PC-3 (cell line): ENCODE results near the gene CHKA. TPM values are rescaled to one million over a fixed set of nuclear protein-coding genes. Genes with fewer than 3 reads are reported as not detected.

Experiments
- ATAC-seq: fragments of 200-7000 bp; cut with Tn5 transposase; 2 replicates; pipeline ENCODE4 v1.9.1; 2020; ENCODE audit warnings: mild to moderate bottlenecking, moderate library complexity
- BruUV-seq: library from RNA; stranded (reverse); fragments of 400-500 nt; replicated peaks from 2 replicates; lab custom pipeline; 2021; lab: Mats Ljungman, UMichigan
- CTCF ChIA-PET: fragments of 300-600 bp; sonication (Branson Sonifier 250); formaldehyde crosslinking; loops from one replicate; lab custom pipeline; 2022; ENCODE audit warnings: antibody characterized with exemption; lab: Charles Lee
- POLR2A ChIA-PET: fragments of 300-600 bp; sonication (Branson Sonifier 250); formaldehyde crosslinking; loops from one replicate; lab custom pipeline; 2022; ENCODE audit warnings: antibody characterized with exemption; ENCODE audit not compliant: unreplicated experiment; lab: Charles Lee
- DNase-seq: peaks from one replicate; pipeline ENCODE4 v3.0.0-alpha.2; 2015
- H2AFZ ChIP-seq: fragments of 300-600 bp; sonication (generic); 2 replicates; pipeline ENCODE4 v1.6.0; 2016; ENCODE audit warnings: antibody characterized with exemption, low read length
- H3F3A ChIP-seq: fragments of 300-600 bp; sonication (generic); one replicate; pipeline ENCODE4 v1.6.0; 2017; ENCODE audit warnings: antibody characterized with exemption, low read length, control low read depth, mild to moderate bottlenecking; ENCODE audit not compliant: unreplicated experiment
- H3K27ac ChIP-seq: fragments of 300-600 bp; sonication (generic); 2 replicates; pipeline ENCODE4 v1.5.1; 2016; ENCODE audit warnings: mild to moderate bottlenecking, low read length
- H3K27me3 ChIP-seq: fragments of 300-600 bp; sonication (generic); 2 replicates; pipeline ENCODE4 v1.6.1; 2016; ENCODE audit warnings: low read length, mixed read lengths
- H3K36me3 ChIP-seq: fragments of 300-600 bp; sonication (generic); 2 replicates; pipeline ENCODE4 v1.6.1; 2016; ENCODE audit warnings: low read depth, mixed run types, low read length, mixed read lengths
- H3K4me1 ChIP-seq: fragments of 300-600 bp; sonication (generic); 2 replicates; pipeline ENCODE4 v1.5.1; 2016; ENCODE audit warnings: low read length; ENCODE audit not compliant: insufficient read depth
- H3K4me2 ChIP-seq: fragments of 300-600 bp; sonication (generic); 2 replicates; pipeline ENCODE4 v1.6.0; 2016; ENCODE audit warnings: low read length
- H3K4me3 ChIP-seq: fragments of 300-600 bp; sonication (generic); 2 replicates; pipeline ENCODE4 v1.5.1; 2016; ENCODE audit warnings: mild to moderate bottlenecking, low read length, mixed read lengths
- H3K79me2 ChIP-seq: fragments of 300-600 bp; sonication (generic); 2 replicates; pipeline ENCODE4 v1.6.1; 2017; ENCODE audit warnings: low read length, mixed read lengths
- H3K9ac ChIP-seq: fragments of 300-600 bp; sonication (generic); 2 replicates; pipeline ENCODE4 v1.6.0; 2016; ENCODE audit warnings: mild to moderate bottlenecking, low read length
- H3K9me2 ChIP-seq: fragments of 300-600 bp; sonication (generic); replicated peaks from 2 replicates; pipeline ENCODE4 v1.6.1; 2016; ENCODE audit warnings: mixed run types, low read length, mixed read lengths
- H3K9me3 ChIP-seq: fragments of 300-600 bp; sonication (generic); 2 replicates; pipeline ENCODE4 v1.6.1; 2016; ENCODE audit warnings: low read length, mixed read lengths
- H4K20me1 ChIP-seq: fragments of 300-600 bp; sonication (generic); 2 replicates; pipeline ENCODE4 v1.6.1; 2016; ENCODE audit warnings: low read length, mixed read lengths
- EZH2 ChIP-seq: fragments of 300-600 bp; sonication (generic); IDR thresholded peaks from one replicate; pipeline ENCODE4 v1.6.1; 2017; ENCODE audit warnings: antibody characterized with exemption, mild to moderate bottlenecking, low read length; ENCODE audit not compliant: unreplicated experiment
- EZH2phosphoT487 ChIP-seq: fragments of 300-600 bp; sonication (generic); IDR thresholded peaks from 2 replicates; pipeline ENCODE4 v1.6.1; 2018; ENCODE audit warnings: mild to moderate bottlenecking, antibody characterized with exemption, low read length, borderline replicate concordance
- intact Hi-C: fragments of 100-400 bp; cut with micrococcal nuclease; formaldehyde crosslinking; loops from 2 replicates; pipeline ENCODE4 v1.9.0; 2023
- total RNA-seq: library from RNA; depleted of rRNA; stranded (reverse); fragments of >200 nt; gene quantifications from 2 replicates; pipeline ENCODE4 v1.2.3, GENCODE V29; 2014
- TF ChIP-seq, protein P1 (sequence below): fragments of 300-600 bp; sonication (generic); conservative IDR thresholded peaks from 2 replicates; pipeline ENCODE4 v1.5.1; 2017; ENCODE audit warnings: antibody characterized with exemption, low read depth, mild to moderate bottlenecking, low read length

CHKA gene
- total RNA-seq, 1 experiment from 2014 or later, result 57.5 TPM

DNA sequence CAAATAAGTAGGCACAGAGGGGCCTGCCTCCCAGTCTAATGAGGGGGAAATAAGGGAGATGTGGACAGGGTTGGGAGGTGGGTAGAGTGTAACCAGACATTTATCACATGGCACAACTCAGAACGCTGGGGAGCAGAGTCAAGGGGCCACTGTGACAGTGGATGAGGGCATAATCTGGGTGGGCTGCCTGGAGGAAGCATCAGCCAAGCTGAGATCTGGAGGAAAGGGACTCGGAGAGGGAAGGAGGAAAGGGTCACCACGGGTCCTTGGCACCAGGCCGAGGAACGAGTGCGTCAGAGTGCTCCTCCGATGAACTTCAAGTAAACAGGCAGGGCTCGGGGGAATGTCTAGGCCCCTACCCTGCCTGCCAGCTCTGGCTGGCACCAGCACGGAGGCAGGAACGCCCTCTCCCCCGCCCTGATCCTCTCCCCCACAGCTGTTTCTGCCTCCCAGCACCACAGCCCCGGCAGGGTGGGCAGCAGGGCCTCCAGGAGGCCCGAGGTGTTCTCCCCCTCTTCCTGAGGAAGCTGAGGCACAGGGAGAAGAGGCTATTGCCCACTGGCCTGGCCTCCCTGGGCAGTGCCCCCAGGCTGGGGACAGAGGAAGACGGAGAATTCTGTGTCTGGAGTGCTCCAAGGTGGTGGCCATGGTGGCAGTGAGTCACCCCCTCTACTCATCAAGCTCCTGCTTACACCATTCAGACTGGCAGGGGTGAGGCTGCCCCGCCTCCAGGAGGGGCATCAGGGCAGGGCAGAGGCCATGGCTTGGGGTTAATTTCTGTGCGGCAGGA, 106.8 kb downstream of the CHKA start:
- ATAC-seq (peak; percentile 59), DNase-seq (peak; percentile 97)
- Histone ChIP-seq H3K9me2 (no peaks in the 10 kb centered on the region), H3K36me3 (no peaks in the 10 kb centered on the region), H3K4me2 (peak overlapping the region; percentile 85), H3K27ac (peak overlapping the region; percentile 96), H3K9me3 (no peaks in the 10 kb centered on the region), H2AFZ (peak overlapping the region; percentile 66), H3K79me2 (peaks cover 24% of the 10 kb centered on the region), H4K20me1 (no peaks in the 10 kb centered on the region), H3K4me1 (peaks cover 69% of the 10 kb centered on the region), H3K4me3 (peak overlapping the region; percentile 50), H3K9ac (peak overlapping the region; percentile 82), H3F3A (peaks cover 9% of the 10 kb centered on the region), H3K27me3 (no peaks in the 10 kb centered on the region)
- TF ChIP-seq EZH2phosphoT487, result no peak
- TF ChIP-seq EZH2, result no peak
- TF ChIP-seq, protein P1, sequence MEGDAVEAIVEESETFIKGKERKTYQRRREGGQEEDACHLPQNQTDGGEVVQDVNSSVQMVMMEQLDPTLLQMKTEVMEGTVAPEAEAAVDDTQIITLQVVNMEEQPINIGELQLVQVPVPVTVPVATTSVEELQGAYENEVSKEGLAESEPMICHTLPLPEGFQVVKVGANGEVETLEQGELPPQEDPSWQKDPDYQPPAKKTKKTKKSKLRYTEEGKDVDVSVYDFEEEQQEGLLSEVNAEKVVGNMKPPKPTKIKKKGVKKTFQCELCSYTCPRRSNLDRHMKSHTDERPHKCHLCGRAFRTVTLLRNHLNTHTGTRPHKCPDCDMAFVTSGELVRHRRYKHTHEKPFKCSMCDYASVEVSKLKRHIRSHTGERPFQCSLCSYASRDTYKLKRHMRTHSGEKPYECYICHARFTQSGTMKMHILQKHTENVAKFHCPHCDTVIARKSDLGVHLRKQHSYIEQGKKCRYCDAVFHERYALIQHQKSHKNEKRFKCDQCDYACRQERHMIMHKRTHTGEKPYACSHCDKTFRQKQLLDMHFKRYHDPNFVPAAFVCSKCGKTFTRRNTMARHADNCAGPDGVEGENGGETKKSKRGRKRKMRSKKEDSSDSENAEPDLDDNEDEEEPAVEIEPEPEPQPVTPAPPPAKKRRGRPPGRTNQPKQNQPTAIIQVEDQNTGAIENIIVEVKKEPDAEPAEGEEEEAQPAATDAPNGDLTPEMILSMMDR, result no peak
- BruUV-seq, result TSS peak; percentile 10
- intact Hi-C loops, result loop anchor here (10.0 kb wide), 1 partner anchor 200 kb away; the partner anchor contains the start of gene KMT5B
- CTCF ChIA-PET, result interaction anchor here (1.2 kb wide), 1 partner anchor 59 kb away, joined by 5 read pairs; no protein-coding TSS in a partner anchor
- POLR2A ChIA-PET, result interaction anchor here (0.6 to 0.7 kb wide), 2 partner anchors 26 to 1076 kb away, joined by 3 read pairs; no protein-coding TSS in a partner anchor

DNA sequence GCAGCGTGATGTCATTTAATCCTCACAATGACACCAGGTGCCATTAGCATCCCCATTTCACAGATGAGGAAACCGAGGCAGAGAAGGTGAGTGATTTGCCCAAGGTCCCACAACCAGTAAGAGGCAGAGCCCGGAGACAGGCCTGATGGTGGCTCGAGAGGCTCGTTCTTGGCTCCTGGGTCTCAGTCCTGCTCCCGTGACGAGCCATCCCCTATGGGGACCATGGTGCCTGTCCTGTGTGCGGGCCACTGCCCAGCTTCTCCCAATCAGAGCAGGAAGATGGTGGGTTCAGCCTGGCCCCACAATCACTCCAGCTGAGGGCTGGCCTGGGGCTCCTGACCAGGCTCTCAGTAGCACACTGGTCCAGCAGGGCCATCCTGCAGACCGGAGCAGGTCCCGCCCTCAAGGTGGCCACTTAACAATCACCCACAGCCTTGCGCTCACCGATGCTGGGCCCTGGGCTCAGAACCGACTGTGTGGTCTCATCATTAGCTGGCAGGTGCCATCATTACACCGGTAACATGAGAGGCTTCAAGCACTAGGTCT, 107.5 kb downstream of the CHKA start:
- H2AFZ ChIP-seq, result no peak overlapping the region
- H3F3A ChIP-seq, result peaks cover 12% of the 10 kb centered on the region
- POLR2A ChIA-PET, result interaction anchor here (0.5 to 0.7 kb wide), 2 partner anchors 643 to 1076 kb away, joined by 3 to 6 read pairs; no protein-coding TSS in a partner anchor
- no peaks in the 10 kb centered on the region for H3K9me2 ChIP-seq
- H3K27me3 ChIP-seq, result no peaks in the 10 kb centered on the region
- TSS peak; percentile 59 for BruUV-seq
- no peak for DNase-seq
- H3K79me2 ChIP-seq, result peaks cover 24% of the 10 kb centered on the region
- no peak overlapping the region; the same call in 1 of the 2 replicates for H3K4me3 ChIP-seq
- CTCF ChIA-PET, result interaction anchor here (1.2 kb wide), 1 partner anchor 58 kb away, joined by 5 read pairs; no protein-coding TSS in a partner anchor
- H3K27ac ChIP-seq, result peak overlapping the region; percentile 96
- intact Hi-C loops, result loop anchor here (10.0 kb wide), 1 partner anchor 201 kb away; the partner anchor contains the start of gene KMT5B
- H3K9ac ChIP-seq, result peak overlapping the region; percentile 82
- ATAC-seq, result no peak
- peak overlapping the region; percentile 85 for H3K4me2 ChIP-seq
- H3K36me3 ChIP-seq, result no peaks in the 10 kb centered on the region
- no peaks in the 10 kb centered on the region for H4K20me1 ChIP-seq
- peaks cover 74% of the 10 kb centered on the region for H3K4me1 ChIP-seq
- H3K9me3 ChIP-seq, result no peaks in the 10 kb centered on the region
- TF ChIP-seq, protein P1, result no peak
- TF ChIP-seq EZH2 (no peak), EZH2phosphoT487 (no peak)
